Esophagus squamous epithelium (tissue), 4 donors: ENCODE data around the gene ANTXR2. TPM values are rescaled to one million over a fixed set of nuclear protein-coding genes. Genes with fewer than 3 reads are reported as not detected.

ENCODE experiments used
- total RNA-seq, 4 donors: library from RNA; depleted of rRNA; stranded (reverse); fragments of >200 nt; gene quantifications; one replicate each; pipeline ENCODE4 v1.1.0, GENCODE V29; 2016

ANTXR2 gene
- total RNA-seq, 4 donors from 2014 or later, result 1.6 to 60.3 (median 21.5) TPM

Other genes with a start within 250 kb of the ANTXR2 start
- gene PRDM8, start 124.3 kb upstream of the ANTXR2 start, total RNA-seq, result 1 to 10 TPM in 2 of 4 donors, under 1 TPM in 2; 0.11 to 6.1 (median 1.2) TPM
- not detected for gene FGF5, start 193.4 kb upstream of the ANTXR2 start, total RNA-seq